PC-9 (cell line): ENCODE results near the gene NHS.

Experiments
- EZH2 ChIP-seq: fragments of 200-600 bp; sonication (generic); IDR thresholded peaks from 2 replicates; pipeline ENCODE4 v1.8.0; 2017; ENCODE audit warnings: antibody characterized with exemption, low read depth
- TF ChIP-seq, protein P1 (sequence below): fragments of 200-600 bp; sonication (generic); conservative IDR thresholded peaks from 2 replicates; pipeline ENCODE4 v1.6.1; 2017; ENCODE audit warnings: mixed run types, antibody characterized with exemption, mild to moderate bottlenecking, moderate library complexity

DNA sequence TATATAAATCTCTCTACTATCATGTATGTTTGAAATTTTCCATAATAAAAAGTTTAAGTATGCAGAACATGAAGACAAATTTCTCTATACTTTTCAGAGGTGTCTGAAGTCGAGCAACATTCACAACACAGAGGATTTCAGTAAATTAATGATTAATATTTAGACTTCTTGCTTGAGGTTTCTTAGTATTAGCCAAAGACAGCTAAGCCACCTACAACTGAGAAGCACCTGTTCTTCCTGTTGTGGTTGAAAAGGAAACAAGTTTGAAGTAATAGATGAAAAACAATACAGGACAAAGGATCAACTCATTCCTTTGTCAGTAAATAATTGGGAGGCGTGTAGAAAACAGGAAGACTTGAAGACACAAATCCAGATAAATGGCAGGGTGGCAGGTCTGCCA lies 383.4 kb downstream of the NHS start:
- TF ChIP-seq, protein P1, sequence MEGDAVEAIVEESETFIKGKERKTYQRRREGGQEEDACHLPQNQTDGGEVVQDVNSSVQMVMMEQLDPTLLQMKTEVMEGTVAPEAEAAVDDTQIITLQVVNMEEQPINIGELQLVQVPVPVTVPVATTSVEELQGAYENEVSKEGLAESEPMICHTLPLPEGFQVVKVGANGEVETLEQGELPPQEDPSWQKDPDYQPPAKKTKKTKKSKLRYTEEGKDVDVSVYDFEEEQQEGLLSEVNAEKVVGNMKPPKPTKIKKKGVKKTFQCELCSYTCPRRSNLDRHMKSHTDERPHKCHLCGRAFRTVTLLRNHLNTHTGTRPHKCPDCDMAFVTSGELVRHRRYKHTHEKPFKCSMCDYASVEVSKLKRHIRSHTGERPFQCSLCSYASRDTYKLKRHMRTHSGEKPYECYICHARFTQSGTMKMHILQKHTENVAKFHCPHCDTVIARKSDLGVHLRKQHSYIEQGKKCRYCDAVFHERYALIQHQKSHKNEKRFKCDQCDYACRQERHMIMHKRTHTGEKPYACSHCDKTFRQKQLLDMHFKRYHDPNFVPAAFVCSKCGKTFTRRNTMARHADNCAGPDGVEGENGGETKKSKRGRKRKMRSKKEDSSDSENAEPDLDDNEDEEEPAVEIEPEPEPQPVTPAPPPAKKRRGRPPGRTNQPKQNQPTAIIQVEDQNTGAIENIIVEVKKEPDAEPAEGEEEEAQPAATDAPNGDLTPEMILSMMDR, result no peak
- TF ChIP-seq EZH2, result no peak
